ENCODE measurements around the gene POLN.

The POLN gene

GRCh38 chr4:2264481-2265041, 22.6 kb upstream of the POLN start:
- no peak for DNase-seq (ENCODE audit: extremely low spot score, insufficient read length, low read depth)
- no peak for FAIRE-seq

DNA sequence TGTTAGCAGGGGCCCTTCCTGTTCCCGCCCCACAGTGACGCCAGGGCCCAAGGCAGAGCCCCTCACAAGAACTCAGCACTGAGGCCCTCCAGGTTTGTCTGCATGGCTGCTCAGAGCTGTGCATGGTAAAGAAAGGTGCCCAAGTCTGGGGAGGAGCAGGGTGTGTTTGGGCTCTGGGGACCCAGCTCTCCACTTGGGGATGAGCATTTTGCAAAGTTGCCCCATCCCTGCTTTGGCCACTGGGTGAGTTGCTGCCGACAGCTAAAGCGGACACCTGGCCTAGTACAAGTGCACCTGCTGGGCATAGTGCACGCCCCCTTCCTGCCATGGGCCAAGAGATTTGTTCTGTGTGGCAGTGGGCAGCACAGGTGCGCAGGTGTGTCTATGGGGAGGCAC, 22.0 kb upstream of the POLN start:
- DNase-seq (ENCODE audit: extremely low spot score, insufficient read length, low read depth) (no peak), FAIRE-seq (no peak)

- FAIRE-seq (no peak), DNase-seq (ENCODE audit: extremely low spot score, insufficient read length, low read depth) (no peak)
Measured at GRCh38 chr4:2262944-2263250, 21.0 kb upstream of the POLN start.

DNA sequence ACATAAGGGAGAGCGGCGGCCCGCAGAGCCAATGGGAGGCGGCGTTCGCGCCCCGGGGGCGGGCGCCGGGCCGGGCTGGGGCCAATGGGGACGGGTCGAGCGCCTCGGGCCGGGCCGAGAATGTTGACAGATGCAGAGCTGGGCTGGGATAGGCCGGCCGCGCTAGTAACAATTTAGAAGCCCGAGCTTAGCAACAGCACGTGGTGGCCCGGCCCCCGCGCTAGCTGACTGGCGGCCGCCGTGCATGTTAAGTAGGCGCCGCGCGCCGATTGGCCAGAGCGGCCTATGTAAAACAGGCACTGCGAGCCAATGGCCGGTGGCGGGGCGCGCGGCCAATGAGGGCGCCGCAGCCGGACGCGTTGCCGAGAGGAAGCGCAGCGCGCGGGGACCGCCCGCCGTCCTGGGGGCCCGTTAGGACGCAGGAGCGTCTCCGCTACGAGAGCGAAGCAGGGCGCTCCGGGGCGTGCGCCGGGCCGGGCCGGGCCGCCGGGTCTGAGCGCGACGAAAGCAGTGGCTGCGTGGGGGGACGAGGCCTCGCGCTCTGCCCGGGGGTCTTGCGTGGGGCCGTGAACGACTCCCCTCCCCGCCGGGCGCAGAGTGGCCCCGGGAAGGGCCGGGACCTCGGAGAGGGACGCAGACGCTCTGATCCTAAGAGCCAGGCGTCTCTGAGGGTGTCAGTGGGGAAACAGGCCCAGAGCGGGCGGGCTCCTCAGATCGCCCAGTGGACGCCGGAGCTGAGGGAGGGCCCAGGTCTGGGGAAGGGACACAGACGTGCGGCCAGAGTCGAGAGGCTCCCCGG, 20.4 kb upstream of the POLN start:
- FAIRE-seq = peak; percentile 99
- peak; percentile 93 for DNase-seq (ENCODE audit: extremely low spot score, insufficient read length, low read depth)

- no peak for DNase-seq (ENCODE audit: extremely low spot score, insufficient read length, low read depth)
- no peak for FAIRE-seq
Measured at GRCh38 chr4:2261853-2262144, 19.9 kb upstream of the POLN start, which contains the start of gene MXD4. TSS of gene MXD4 (minus strand) at chr4:2262109. CDS start at chr4:2261980, 129 bp downstream.

DNA sequence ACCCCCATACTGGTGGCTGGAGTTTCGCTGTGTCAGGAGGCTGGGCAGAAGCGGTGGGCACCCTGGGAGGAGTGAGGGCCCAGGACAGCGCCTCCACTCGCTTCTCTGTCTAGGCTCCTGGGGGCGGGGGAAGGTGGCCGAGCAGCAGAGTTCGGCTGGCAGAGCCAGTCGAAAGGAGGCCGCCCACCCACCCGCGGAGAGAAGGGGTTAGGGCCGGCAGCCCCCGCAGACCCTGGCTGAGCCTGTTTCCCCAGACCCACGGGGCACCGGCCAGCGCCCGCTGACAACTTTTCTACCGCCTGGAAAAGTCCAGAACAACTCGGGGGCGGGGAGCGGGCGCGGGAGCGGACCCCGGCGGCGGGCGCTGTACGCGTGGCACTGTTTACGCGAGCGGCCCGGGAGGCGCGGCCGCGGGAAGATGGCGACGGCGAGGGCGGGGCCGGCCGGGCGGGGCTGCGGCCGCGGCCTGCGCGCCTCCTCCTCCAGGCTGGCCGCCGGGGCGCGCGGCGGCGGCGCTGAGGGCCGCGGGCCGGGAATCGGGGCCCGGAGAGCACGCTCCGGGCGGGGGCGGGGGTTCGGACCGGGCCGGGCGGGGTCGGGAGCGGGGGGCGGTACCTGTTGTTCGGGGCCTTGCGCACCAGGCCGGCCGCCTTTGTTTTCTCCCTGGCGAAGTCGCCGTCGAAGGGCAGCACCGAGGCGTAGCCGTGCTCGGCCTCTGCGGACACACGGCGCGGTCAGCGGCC, 19.4 kb upstream of the POLN start:
- DNase-seq (ENCODE audit: extremely low spot score, insufficient read length, low read depth) = no peak
- FAIRE-seq = no peak

- DNase-seq (ENCODE audit: extremely low spot score, insufficient read length, low read depth) (no peak), FAIRE-seq (no peak)
Measured at GRCh38 chr4:2260344-2261109, 18.6 kb upstream of the POLN start.

DNA sequence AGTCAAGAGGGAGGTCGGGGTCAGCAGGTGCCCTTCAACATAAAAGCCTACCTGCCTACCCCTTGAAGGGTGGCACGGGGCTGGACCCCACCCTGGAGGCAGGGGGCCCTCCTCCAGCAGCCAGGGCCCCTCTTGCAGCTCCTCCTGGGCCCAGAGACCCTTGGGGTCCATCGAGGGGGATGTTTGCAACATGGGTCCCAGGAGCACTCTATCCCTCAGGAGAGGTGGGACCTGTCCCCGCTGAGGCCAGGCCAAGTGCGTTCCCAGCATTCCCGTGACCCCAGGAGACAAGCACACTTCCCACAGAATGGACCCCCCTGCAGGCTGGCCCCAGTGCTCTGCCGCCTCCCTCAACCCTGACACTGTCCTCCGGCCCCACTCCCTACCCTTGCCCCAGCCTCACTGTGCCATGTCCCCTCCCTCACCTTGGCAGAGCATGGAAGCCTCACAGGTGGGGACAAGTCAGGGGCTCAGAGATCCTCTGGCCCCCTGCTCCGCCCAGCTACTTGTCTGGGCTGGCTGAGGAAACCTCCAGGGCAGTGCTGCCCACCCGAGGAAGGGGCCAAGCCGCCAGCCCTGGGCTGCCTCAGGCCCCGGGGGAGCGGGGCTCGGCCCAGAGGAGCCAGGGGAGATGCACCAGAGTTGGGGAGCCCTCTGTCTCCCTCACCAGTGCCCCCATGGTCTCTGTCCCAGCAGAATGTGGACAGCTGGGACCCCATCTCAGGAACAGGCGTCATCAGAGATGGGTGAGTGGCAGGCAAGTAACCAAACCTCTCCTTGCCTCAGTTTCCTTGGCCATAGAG, 17.8 kb upstream of the POLN start:
- DNase-seq (ENCODE audit: extremely low spot score, insufficient read length, low read depth) = no peak
- FAIRE-seq = no peak

GRCh38 chr4:2259036-2259540, 17.2 kb upstream of the POLN start:
- DNase-seq (ENCODE audit: extremely low spot score, insufficient read length, low read depth) (no peak), FAIRE-seq (no peak)

- FAIRE-seq = no peak
- DNase-seq (ENCODE audit: extremely low spot score, insufficient read length, low read depth) = no peak
Measured at GRCh38 chr4:2258091-2259035, 16.4 kb upstream of the POLN start.

GRCh38 chr4:2257361-2258081, 15.6 kb upstream of the POLN start:
- DNase-seq (ENCODE audit: extremely low spot score, insufficient read length, low read depth) (no peak), FAIRE-seq (no peak)

DNA sequence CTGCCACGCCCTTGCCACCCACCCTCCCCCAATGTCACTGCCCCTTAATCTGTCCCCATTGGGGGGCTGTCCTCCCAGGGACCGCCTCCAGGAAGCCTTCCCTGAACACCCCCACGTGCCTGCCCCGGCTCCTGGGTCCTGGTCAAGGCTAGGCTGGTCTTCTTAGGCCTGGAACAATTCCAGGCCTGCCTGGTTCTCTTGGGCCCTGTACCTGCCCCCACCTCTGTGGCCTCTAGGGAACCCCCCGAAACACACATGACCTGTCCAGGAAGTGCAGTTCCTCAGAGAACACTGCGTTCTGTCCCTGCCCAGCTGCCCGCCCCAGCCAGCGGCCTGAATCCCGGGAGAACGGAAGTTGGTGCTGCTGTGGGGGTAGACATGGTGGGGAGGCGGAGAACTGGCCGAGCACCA, 14.9 kb upstream of the POLN start:
- FAIRE-seq (no peak), DNase-seq (ENCODE audit: extremely low spot score, insufficient read length, low read depth) (no peak)

- no peak for FAIRE-seq
- DNase-seq (ENCODE audit: extremely low spot score, insufficient read length, low read depth) = no peak
Measured at GRCh38 chr4:2256156-2256731, 14.3 kb upstream of the POLN start.

DNA sequence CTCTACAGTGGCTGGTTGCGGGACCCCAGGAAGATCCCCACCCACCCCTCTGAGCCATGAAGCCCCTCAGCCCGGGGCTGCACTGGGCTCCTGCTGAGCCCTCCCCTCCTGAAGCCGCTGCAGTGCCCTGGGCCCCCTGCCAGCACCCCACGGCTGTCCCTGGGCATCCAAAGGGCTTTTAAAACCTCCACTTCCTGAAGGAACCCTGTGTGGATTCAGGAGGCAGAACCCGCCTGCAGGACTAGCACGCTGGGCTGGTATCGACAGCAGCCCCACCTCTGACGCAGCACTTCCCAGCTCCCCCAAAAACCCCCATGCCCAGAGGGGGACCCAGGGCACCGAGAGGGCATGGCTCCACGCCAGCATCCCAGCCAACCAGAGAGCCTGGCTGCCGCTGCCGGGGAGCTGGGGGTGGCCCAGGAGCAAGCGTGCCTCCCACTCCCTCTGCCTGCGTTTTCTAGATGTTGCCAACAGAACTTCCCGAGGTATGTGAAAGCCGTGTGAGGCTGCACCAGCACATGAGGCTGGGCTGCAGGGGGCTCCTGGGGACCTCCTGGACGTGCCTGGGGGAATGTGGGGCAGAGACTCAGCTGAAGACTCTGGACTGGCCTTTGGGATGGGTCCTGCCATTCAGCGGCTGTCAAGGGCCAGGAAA, 13.7 kb upstream of the POLN start:
- no peak for FAIRE-seq

GRCh38 chr4:2254665-2255500, 13.0 kb upstream of the POLN start:
- DNase-seq (ENCODE audit: extremely low spot score, insufficient read length, low read depth) = no peak
- no peak for FAIRE-seq

More for the DNA sequence above, 13.7 kb upstream of the POLN start:
- no peak for DNase-seq (ENCODE audit: extremely low spot score, insufficient read length, low read depth)
